ENCODE measurements around the gene PAIP2.

PAIP2 gene

DNA sequence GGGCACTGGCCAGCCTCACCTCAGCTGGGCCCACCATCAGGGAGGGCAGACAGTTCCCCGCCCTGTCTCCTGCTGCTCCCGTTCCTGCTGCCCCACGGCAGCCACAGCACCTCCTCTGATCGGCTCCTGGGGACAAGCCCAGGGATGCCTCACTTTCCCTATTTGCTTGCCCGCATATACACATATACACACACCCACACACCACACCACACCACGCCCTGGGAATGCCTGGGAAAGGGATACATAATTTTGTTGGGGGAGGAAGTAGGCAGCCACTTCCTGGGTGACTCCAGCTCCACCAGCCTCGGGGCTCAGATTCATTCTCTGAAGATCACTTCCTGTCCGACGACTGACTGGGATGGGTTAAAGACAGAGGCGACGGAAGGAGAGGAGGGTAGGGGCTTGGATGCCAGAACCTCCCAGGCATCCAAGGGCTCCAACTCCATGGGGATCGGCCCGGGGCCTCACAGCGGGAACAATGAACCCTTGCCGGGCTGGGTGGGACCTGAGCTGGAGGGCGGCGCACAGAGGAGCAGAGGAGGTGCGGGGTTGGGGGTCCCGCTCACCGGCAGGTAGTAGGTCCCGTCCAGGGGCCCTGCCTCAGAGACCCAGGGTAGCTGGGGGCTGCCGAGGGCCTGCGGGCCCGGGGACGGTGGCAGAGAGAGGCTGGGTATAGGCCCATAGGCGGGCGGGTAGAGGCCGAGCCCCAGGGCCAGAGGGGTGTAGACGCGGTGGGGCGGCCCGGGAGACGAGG, 50.1 kb downstream of the PAIP2 start:
- DNase-seq: no peak

DNA sequence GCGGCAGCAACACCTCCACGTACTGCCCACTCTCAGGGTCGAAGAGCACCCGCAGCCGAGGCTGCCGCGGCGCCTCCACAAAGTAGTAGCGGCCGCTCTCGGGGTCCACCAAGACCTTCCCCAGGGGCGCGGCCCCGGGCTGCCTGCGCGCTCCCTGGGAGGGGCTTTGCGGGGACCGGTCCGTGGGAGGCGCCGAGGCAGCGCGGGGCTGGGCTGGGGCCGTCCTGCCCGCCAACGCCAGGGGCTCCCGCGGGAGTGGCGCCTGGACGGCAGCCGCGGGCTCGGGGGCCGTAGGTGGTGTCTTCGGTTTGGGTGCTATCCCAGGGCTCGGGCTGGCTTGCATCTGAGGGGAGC, 50.6 kb downstream of the PAIP2 start:
- DNase-seq: no peak

DNA sequence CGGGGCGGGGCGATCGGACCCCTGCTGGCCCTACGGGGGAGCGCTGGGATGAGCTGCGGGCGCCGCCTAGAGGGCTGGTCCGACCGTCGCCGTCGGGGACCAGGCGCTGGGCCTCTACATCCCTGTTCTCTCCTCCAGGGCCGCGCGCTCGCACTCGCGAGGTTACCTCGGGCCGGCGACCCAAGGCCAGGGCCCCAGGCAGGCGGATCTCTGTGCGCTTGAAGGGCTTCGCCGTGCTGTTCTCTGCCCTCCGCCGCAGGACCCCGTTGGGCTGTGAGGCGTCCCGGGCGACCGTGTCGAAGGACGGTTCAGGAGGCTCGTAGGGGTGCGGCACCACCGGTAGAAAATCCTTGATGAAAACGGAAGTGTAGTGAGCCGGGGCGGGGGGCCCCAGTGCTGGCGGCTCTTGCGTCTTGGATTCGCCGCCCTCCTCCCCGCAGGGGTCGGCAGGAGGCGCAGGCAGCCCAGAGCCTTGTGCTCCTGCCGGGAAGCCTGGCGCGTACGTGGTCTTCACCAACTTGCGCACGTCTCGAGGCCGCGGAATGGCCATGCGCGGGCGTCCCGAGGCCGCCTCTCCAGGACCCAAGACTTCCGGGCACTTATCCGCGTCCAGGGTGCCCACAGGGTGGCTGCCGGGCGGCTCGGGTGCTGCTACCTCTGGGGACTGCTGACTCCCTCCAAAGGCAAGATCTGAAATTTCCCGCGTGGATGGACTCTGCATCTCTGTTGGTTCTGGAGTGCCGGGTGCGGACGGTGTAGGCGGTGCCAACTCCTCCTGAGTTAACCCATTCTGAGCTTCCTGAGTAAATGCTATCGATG, 51.2 kb downstream of the PAIP2 start:
- peak in 1 of 56 donors; percentile 21 for DNase-seq

DNA sequence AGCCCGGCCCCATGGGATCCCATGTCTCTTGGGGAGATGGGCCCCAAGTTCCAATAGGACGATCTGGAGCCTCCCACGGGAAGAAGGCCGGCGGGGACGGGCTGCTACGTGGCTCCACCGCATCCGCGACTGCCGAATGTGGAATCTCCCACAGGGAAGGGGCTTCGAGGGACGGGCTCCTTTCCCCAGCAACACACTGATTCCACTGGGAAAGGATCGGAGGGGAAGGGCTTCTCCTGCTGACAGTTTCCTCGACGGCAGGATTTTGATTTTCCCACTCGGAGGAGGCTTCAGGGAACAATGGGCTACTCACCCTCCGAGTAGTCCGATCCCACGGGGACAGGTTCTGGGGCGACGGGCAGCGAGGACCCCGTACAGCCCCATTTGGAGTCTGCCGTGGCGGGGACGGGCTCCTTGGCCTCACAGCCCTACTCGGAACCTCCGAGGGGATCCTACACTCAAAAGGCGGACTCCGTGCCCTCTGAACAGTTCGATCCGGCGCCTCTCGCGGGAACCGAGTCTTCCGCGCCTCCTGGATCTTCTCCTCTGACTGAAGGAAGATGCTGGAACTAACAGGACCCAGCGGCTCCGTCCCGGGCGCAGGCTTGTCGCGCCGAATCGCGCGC, 52.0 kb downstream of the PAIP2 start:
- no peak for DNase-seq

DNA sequence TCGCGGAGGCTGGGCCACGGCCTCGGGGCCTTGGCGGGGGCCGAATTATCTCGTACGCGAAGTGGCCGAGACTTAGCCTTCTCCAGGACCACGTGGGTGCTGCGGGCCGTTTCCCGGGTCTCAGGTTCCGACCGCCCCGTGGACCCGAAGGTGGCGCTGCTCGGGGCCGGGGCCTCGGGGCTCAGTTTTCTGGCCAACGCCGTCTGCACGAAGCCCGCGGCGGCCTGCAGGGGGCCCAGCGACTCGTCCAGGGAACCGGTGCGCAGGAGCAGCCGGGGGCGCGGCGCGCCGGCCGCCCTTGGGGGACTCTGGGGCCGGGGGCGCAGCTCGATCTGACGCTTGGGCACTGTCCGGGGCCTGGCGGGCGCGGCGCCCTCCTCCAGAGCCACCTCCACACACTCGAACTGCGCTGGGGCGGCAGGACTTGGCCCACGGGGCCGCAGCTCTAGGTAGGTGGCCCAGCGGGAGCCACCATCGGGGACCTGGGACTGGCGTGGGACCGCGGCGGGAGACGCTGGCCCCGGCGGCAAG, 52.5 kb downstream of the PAIP2 start:
- DNase-seq: peak in 4 of 56 donors; percentile 12 to 42 (median 30)

DNA sequence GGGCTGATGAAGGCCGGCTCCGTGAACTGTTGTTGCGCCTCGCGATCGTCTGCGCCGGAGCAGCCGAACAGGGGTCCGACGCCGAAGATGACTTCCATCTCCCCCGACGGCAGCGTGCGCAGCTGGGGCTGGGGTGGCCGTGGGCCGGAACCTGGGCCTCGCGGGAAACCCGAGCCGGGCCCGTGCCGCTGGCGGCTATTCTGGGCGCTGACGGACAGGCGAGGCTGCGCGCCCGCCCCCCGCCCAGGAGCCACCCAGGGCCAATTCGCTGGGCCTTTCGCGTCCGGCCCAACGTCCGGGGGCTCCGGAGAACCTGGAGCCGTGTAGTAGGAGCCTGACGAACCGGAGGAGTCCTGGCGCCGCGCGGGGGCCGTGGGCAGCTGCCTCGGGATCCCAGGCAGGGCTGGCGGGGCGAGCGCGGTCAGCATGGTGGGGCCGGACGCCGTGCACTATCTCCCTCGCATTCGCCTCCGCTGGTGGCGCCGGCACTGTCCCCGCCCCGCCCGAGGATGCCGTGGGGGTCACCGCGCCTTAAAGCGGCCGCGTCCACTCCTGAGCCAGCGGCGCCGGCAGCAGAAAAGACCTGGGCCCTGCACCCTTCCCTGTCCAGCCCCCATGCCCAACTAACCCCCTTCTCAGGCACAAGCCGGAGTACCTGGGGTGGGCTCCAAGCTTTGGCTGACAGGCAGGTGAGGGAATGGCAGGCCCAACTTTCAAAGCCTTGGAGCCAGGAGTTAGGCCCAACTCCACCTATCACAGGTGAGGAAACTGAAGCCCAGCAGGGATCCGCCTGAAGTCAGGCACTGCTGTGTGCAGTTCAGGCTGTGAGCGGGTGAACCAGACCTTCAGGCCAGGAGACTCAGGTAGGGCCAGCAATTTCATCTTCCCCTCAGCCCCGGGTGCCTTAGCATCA, 53.3 kb downstream of the PAIP2 start, which contains the start of gene PROB1:
TSS of gene PROB1 (minus strand) at position 451 of the 913 bp plus-strand sequence. CDS start at position 428, 23 bp downstream.
- DNase-seq: peak in 2 of 56 donors; percentile 22 to 46

DNA sequence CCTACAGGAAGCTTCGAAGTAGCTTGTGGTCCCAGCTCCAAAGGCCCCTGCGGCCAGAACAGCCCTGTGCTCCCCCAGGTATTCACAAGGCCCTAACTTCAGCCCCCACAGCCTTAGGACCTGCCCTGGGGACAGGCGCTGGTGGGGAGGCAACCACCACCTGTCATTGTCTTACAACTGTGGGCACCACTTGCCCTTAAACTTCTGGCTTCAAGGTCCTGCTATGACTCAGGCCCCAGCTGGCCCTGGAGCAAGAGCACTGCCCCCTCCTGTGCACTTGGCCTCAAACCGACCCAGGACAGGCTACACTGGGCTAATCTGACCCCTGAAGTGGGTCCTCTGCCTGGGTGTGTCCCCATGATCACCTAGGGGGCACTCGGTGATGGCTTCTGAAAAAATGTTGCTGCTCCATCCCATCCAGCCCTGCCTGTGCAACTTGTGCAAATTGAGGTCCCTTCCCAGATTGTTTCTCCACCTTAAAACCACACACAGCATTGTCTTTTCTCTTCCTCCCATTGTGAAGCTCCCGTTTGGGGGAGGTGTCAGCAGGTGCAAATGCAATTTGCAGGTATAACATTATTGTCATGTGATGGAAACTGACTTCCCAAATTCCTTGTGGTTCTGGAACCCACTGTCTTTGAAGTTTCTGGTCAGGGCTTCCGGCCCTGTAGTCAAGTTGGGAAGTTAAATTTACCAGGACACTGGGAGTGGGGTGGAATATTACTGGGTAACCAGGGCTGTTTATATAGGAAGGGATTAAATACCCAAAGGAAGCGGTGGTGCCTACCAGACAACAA, 54.4 kb downstream of the PAIP2 start:
- DNase-seq: no peak

DNA sequence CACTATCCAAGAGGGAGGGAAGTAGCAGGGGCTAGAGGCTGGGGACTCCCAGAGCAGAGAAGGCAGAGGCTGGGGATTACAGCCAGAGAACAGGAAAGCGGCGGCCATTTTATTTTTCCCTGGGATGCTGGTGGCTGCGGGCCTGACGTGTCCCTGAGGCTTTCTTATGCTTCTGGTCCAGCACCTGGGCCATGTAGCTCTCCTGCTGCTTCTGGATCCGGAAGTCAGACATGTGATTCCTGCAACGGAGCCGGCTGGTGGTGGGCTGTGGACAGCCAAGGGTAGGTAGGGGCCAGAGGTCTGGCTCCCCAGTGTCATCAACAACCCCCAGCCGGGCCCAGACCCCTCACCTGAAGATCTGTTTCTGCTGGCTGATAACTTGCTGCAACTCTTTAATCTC, 55.0 kb downstream of the PAIP2 start:
- DNase-seq: no peak

DNA sequence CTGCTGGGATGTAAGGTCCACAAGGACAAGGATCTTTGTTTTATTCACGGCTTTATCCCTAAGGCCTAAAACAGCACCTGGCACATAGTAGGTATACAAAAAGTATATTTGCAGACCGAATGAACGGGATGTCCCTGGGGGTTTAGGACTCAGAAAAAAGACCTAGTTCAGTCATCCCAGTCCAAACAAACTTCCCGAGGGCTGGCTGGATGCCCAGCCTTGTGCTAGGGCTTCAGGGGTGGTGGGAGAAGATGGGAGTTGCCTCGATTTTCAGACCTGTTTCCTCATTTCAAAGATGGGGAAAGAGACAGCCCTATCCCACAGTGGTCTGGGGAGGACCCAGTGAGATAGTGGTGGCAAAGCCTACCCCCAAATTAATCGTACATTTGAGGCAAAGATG, 56.3 kb downstream of the PAIP2 start:
- no peak for DNase-seq

DNA sequence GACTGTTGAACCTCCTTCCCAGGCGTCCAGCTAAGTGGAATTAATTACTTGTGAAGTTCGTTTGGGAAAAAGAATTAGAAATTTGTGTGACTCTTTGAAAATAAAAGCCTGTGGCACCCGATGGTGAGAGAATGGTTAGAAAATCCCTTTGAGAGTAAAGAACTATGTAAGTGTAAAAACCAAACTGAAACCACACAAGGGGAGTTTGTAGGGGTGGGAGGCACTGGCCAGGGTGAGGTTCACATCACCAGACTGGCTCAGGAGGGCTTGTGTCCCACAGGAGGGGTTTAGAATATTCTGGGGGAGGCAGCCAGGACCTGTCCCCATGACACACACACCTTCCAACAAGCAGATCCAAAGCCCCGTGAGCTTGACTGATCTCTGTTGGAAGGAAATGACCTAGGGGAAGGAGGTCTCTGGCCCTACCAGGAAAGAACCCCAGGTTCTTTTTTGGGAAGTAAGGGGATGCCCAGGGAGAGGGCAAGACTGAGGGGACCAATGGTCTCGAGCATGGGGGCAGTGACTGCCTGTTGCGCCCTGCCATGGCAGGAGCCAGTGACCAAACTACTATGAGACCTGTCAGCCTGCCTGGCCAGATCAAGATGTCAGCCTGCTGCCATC, 58.0 kb downstream of the PAIP2 start:
- no peak for DNase-seq

DNA sequence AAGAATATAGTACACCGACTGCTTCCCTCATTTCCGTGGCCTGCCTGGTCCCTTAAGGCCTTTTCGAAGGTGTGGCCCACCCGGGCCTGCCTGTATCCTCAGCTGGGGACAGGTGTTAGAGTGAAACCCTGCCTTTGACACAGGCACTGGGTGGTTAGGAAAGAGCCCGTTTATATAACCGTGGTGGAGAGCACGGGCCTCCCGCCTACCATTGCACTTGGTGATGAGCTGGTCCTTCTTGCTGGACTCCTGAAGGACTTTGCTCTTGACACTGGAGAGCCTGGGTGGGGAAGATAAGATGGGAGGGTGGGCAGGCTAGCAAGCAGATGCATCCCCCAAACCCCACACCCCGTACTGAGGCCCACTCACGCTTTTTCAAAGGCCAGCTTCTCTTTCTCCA, 59.9 kb downstream of the PAIP2 start:
- no peak for DNase-seq

DNA sequence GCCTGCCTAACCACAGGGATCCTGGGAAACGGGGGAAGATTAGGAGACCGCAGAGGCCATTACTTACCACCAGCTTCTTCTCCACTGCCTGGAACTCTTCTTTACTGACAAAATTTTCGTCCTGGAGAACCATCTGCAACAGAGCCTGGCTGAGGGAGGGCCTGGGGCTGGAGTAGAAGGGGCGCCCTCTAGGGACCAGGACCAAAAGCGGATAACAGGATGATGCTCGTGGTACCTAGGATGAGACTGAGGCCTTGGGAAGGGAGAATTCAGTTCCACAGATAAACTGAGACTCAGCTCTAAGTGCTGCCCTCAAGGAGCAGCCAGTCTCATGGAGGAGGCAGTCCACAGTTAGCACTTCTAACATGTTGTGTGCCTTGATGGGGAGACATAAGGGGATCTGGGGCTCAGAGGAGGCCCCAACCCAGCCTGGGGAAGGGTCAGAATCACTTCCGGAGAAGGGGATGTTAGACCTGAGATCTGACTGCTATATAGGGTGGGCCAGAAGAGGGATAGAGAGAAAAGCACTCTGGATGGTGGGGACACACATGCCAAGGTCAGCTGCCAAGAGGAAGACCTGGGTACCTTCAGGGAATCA, 61.0 kb downstream of the PAIP2 start:
- DNase-seq: no peak

DNA sequence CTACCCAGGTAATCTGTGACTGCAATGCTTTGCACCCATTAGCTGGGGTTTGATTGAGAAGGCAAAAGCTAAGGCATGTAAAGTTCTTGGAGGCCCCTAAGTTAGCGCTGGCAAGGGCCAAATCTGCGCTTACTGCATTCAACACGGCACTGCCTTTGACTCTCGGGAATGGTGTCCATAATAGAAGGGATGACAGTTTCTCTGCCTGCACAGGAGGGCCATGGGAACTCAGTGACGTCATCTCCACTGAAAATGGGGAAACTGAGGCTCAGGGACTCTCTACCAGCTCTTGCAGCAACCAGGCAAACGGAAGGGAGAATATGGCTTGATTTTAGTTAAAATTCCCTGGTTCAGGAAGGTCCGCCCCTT, 61.7 kb downstream of the PAIP2 start:
- DNase-seq: no peak

DNA sequence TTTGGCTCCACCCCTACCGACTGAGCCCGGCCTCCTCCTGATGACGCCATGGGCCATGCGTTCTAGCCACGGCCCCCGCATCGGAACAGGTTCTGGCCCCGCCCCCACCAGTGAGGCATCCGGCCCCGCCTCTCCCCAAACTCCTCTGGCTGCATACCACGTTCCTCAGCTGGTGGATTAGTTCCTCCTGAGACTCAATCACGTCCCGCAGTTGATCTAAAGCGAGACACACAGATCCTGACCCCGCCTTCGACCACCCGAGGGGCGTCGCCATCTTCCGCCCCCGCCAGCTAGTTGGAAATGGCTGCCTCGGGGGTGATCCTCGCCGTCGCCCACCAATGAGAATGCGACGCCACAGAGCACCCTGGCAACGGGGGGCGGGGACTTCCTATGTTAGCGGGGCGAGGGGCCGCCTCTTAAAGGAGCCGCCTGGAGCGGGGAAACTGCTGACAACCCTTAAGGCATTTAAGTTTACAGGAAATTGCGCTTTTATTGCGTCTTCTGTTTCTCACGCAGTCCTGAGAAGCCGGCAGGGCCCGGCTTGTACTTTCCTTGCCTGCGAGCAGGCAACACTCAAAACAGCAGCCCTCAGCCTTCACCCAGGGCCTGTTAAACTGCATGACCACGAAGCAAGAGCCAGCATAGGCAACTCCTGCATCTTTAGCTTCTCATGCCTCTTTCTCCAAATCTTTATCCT, 62.3 kb downstream of the PAIP2 start, which contains the start of gene SPATA24:
TSS of gene SPATA24 (minus strand) at position 303 of the 697 bp plus-strand sequence. CDS start at position 274, 29 bp downstream.
- DNase-seq: peak; percentile 84 to 100 (median 98)

DNA sequence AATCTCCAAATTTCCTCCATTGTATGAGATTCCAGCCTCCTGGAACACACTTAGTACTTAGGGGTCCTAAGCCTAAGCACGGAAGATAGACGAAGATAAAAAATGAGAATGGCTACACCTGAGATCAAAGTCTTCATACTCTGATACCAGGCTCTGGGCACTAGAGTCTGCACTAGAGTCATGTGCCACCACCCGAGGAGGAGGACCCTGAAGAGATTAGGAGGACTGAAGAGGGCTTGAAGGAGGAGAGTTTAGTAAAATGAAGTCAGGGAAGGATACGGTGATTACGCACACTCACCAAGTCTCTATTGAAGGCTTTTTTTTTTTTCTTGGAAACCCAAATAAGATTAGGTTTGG, 62.8 kb downstream of the PAIP2 start:
- DNase-seq: no peak

DNA sequence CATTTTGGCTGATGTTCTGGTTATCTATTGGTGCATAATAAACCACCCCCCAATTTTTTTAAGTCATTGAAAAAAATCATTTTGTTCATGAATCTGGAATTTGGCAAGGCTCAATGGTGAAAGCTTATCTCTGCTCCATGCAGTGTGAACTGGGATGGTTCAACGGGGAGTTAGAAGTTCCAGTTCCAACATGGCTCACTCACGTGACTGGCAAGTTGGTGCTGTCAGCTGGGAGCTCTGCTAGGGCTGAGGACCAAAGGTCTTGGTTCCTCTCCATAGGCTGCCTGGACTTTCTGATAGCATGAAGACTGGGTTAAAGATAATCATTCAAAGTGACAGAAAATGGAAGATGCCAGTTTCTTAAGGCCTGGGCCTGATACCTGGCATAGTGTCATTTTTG, 65.3 kb downstream of the PAIP2 start:
- DNase-seq: no peak

DNA sequence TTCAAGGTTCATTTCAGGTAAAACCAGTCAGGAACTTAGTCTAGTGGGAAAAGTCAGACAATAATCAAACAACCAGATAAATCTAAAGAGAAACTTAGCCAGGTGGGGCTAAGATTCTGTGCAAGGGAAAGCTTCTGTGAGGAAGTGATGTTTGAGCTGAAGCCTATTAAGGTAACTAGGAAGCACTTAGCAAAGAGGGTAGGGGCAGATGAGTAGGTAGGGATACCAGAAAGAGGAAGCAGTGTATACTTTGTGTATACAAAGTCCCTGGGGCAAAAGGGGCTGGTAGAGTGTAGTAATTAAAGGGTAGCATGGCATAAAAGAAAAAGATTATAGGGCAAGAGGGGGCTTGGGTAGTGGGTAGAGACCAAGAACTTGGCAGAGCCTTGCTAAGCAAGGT, 65.9 kb downstream of the PAIP2 start:
- no peak for DNase-seq

DNA sequence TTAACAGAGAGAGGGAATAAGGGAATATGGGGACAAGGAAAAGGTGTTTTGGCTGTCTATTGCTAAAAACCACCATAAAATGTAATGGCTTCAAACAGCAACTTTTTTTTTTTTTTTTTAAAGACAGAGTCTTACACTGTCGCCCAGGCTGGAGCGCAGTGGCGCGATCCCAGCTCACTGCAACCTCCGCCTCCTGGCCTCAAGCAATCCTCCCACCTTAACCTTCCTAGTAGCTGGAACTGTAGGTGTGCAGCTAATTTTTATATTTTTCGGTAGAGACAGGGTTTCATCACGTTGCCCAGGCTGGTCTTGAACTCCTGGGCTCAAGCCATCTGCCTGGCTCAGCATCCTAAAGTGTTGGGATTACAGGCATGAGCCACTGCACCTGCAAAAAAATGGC, 66.5 kb downstream of the PAIP2 start:
- peak in 1 of 56 donors; percentile 15 for DNase-seq
